ENCODE measurements around the gene CCDC201. TPM values are rescaled to one million over a fixed set of nuclear protein-coding genes. Genes with fewer than 3 reads are reported as not detected.

CCDC201 gene
- total and polyA plus RNA-seq, 7 donors, result not detected

- no peak for DNase-seq
- 75 to 84% methylated on average over 14 of the region's 14 CpGs for WGBS, 2 donors
- Histone ChIP-seq H3K4me3 (no peak overlapping the region), H3K4me1 (peaks cover 0 to 49% (median 41%) of the 10 kb centered on the region in 4 donors), H3K9me3 (no peaks in the 10 kb centered on the region), H3K27ac (no peak overlapping the region), H3K36me3 (peaks cover 0 to 35% (median 11%) of the 10 kb centered on the region in 4 donors), H3K27me3 (peaks cover 6 to 35% (median 12%) of the 10 kb centered on the region in 3 donors)
- TF ChIP-seq POLR2A (IDR thresholded peaks at IDR 0.05) (no peak), POLR2AphosphoS5 (IDR thresholded peaks at IDR 0.05) (no peak), EP300 (IDR thresholded peaks at IDR 0.05) (no peak)
- TF ChIP-seq, protein P1, sequence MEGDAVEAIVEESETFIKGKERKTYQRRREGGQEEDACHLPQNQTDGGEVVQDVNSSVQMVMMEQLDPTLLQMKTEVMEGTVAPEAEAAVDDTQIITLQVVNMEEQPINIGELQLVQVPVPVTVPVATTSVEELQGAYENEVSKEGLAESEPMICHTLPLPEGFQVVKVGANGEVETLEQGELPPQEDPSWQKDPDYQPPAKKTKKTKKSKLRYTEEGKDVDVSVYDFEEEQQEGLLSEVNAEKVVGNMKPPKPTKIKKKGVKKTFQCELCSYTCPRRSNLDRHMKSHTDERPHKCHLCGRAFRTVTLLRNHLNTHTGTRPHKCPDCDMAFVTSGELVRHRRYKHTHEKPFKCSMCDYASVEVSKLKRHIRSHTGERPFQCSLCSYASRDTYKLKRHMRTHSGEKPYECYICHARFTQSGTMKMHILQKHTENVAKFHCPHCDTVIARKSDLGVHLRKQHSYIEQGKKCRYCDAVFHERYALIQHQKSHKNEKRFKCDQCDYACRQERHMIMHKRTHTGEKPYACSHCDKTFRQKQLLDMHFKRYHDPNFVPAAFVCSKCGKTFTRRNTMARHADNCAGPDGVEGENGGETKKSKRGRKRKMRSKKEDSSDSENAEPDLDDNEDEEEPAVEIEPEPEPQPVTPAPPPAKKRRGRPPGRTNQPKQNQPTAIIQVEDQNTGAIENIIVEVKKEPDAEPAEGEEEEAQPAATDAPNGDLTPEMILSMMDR (IDR thresholded peaks at IDR 0.05), result no peak
- intact Hi-C loops (cut with DNase I), result no loop called here
These were observed 44.2 kb upstream of the CCDC201 start for GRCh38 chr7:45917064-45917463.

GRCh38 chr7:45915606-45916005 lies 42.7 kb upstream of the CCDC201 start:
- Histone ChIP-seq H3K36me3 (peaks cover 0 to 39% (median 11%) of the 10 kb centered on the region in 4 donors), H3K4me1 (peaks cover 0 to 35% (median 27%) of the 10 kb centered on the region in 4 donors), H3K27ac (no peak overlapping the region), H3K9me3 (no peaks in the 10 kb centered on the region), H3K4me3 (no peak overlapping the region), H3K27me3 (peaks cover 6 to 20% (median 7%) of the 10 kb centered on the region in 3 donors)
- no peak for DNase-seq
- TF ChIP-seq, protein P1 (IDR thresholded peaks at IDR 0.05), result no peak
- TF ChIP-seq POLR2A (IDR thresholded peaks at IDR 0.05) (no peak), EP300 (IDR thresholded peaks at IDR 0.05) (no peak), POLR2AphosphoS5 (IDR thresholded peaks at IDR 0.05) (no peak)
- intact Hi-C loops (cut with DNase I), result no loop called here
- WGBS, 2 donors, result 87 to 89% methylated on average over 3 of the region's 3 CpGs

GRCh38 chr7:45914911-45915310 lies 42.0 kb upstream of the CCDC201 start:
- Histone ChIP-seq H3K36me3 (peaks cover 0 to 39% (median 11%) of the 10 kb centered on the region in 4 donors), H3K27ac (no peak overlapping the region), H3K27me3 (peaks cover 2 to 13% (median 4%) of the 10 kb centered on the region in 3 donors), H3K9me3 (no peaks in the 10 kb centered on the region), H3K4me1 (peaks cover 0 to 28% (median 20%) of the 10 kb centered on the region in 4 donors), H3K4me3 (no peak overlapping the region)
- DNase-seq, result no peak
- WGBS, 2 donors, result 90 to 92% methylated on average over 12 of the region's 12 CpGs
- no peak for TF ChIP-seq POLR2A (IDR thresholded peaks at IDR 0.05)
- TF ChIP-seq POLR2AphosphoS5 (IDR thresholded peaks at IDR 0.05), result no peak
- no peak for TF ChIP-seq EP300 (IDR thresholded peaks at IDR 0.05)
- TF ChIP-seq, protein P1 (IDR thresholded peaks at IDR 0.05), result no peak
- intact Hi-C loops (cut with DNase I), result no loop called here

- Histone ChIP-seq H3K27ac (no peak overlapping the region), H3K27me3 (peaks cover 0 to 3% (median 0%) of the 10 kb centered on the region in 3 donors), H3K4me3 (no peak overlapping the region), H3K36me3 (peaks cover 0 to 39% (median 11%) of the 10 kb centered on the region in 4 donors), H3K9me3 (no peaks in the 10 kb centered on the region), H3K4me1 (peaks cover 0 to 10% (median 7%) of the 10 kb centered on the region in 4 donors)
- DNase-seq, result no peak
- TF ChIP-seq, protein P1 (IDR thresholded peaks at IDR 0.05), result no peak
- no peak for TF ChIP-seq EP300 (IDR thresholded peaks at IDR 0.05)
- no peak for TF ChIP-seq POLR2A (IDR thresholded peaks at IDR 0.05)
- no peak for TF ChIP-seq POLR2AphosphoS5 (IDR thresholded peaks at IDR 0.05)
- intact Hi-C loops (cut with DNase I), result no loop called here
- WGBS, 2 donors, result 86 to 87% methylated on average over 7 of the region's 7 CpGs
These were observed 40.1 kb upstream of the CCDC201 start for GRCh38 chr7:45912972-45913371.

- 88 to 91% methylated on average over 9 of the region's 9 CpGs for WGBS, 2 donors
- H3K27ac ChIP-seq, result no peak overlapping the region
- peaks cover 0 to 33% (median 11%) of the 10 kb centered on the region in 4 donors for H3K36me3 ChIP-seq
- TF ChIP-seq EP300 (IDR thresholded peaks at IDR 0.05) (no peak), POLR2A (IDR thresholded peaks at IDR 0.05) (no peak)
- no peaks in the 10 kb centered on the region for H3K9me3 ChIP-seq
- H3K4me1 ChIP-seq, result no peaks in the 10 kb centered on the region
- intact Hi-C loops (cut with DNase I), result no loop called here
- no peaks in the 10 kb centered on the region for H3K27me3 ChIP-seq
- DNase-seq, result no peak
- no peak overlapping the region for H3K4me3 ChIP-seq
These were observed 38.4 kb upstream of the CCDC201 start for GRCh38 chr7:45911311-45911710.

Data from sigmoid colon (tissue), 7 donors.